ENCODE measurements around the gene PPP6R1. TPM values are rescaled to one million over a fixed set of nuclear protein-coding genes. Genes with fewer than 3 reads are reported as not detected.

Gene PPP6R1
- polyA plus RNA-seq, 1 donor = 26.7 TPM

DNA sequence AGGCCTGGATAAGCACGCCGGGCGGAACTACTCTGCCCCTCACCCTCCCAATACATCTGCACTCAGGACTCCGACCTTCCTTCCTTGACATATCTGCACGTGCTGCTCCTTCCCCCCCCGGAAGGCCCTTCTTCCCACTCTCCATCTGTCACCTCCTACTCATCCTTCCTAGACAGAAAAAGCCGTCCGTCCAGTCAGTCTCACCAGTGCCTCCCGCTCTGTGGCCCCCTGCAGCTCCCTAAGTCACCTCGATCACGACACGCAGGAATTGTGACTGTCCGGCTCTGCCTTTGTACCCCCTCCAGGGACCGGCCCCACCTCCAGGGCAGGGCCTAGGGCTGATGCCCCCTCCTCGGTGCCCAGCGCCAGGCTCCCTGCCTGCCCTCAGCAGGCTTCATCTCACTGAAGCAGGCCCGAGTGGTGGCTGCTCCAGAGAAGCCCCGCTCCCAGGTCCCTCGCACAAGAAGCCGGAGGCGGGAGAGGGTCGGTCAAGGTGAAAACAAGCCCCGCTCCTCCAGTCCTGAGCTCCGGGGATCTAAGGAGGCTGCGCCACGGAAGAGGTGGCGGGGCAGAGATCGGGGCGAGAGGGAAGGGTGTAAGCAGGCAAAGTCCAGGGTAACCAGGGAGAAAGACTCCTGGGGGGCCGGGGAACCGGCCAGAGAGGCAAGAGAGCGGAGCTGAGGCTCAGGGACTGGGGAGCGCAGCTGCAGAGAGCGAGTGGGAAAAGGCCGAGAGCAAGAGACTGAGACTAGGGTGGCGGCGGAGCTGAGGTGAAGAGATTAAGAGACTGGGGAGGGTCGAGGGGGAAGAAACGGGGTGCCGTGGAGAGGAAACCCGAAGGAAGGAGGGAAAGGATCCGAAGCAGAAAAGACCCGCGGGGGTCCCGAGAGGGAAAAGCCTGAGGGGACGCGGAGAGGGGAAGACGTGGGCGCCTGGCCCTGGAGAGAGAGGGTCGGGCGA, 1.1 kb downstream of the PPP6R1 start:
- no peak for DNase-seq (ENCODE audit: low read depth)

DNA sequence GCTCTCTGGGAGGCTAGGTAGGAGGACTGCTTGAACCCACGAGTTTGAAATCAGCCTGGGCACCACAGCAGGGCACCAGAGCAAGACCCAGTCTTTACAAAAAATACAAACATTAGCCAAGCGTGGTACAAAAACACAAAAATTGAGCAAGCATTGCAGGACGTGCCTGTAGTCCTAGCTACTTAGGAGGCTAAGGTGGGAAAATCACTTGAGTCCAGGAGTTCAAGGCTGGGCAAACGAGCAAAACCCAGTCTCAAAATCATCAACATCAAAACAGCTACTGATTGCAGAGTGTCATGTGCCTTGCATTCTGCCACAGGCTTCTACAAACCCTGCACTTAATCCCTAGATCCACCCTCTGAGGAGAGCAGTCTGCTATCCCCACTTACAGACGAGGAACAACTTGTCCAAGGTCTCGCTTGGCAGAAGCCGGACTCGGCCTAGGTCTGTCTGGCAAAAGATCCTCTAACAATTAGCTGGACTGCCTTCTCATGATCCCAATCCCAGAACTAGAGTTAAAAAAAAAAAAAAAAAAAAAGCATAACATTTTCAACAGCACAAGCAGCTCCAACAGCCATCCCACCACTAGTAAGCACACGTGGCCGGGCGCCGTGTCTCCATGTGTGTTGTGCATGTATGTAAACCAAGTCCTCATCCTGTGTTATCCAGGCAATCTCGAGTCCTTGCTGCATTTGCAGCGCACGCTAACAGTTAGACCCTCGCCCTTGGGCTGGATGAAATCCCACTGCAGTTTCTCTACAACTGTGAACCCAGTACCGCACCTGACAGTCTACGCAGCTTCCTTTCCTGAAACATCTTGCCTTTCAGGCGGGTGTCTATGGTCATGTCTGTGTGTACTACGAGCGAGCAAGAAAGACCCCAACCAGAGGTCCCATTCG, 2.0 kb downstream of the PPP6R1 start:
- DNase-seq (ENCODE audit: low read depth) = no peak

DNA sequence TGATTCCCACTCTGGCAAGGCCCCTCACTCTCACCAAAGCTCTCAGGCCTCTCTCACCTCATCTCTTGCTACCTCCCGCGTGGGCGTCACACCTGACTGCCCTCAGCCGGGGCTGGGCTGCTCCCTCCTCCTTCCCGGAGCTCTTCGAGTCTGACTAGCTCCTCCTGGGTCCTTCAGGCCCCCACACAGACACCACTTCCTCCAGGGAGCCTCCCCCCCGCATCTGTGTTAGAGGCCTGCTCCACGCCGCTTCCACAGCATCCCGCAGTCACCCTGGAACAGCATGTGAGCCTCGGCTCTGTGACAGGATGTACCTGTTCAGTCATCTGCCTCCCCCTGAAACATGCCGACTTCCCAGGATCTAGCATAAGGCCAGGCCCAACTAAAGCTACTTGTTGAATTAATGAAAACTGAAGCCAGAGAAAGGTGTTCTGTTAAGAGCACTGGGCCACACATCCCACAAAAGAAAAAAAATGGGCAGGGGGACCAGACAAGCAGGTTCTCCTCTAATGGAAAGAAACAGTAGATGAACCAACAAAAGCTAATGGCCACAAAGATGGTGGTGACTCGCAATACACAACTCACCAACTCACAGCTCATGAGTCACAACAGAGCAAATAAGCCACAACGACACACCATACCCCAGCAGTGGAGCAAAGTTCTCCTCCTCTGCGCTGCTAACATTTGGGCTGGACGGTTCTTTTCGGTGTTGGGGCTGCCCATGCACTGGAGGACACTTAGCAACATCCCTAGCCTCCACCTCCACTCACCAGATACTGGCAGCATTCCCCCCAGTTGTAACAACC, 3.0 kb downstream of the PPP6R1 start:
- DNase-seq (ENCODE audit: low read depth) = no peak

DNA sequence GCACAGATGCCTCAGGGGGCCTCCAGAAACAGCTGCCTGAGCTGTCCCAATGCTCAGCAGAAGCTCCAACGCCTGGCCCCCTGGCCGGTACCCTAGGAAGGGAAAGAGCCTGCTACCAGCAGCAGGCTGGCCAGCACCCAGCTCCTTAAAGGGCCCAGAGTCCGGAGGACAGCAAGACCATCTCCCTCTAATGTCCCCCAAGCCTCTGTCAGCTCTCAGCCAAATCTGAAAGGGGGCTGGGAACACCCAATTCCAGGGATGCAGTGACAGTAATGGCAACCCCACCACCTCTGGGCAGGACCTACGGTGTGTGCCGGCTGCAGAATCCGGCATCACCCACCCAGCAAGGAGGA, 4.2 kb downstream of the PPP6R1 start:
- DNase-seq (ENCODE audit: low read depth) = no peak

DNA sequence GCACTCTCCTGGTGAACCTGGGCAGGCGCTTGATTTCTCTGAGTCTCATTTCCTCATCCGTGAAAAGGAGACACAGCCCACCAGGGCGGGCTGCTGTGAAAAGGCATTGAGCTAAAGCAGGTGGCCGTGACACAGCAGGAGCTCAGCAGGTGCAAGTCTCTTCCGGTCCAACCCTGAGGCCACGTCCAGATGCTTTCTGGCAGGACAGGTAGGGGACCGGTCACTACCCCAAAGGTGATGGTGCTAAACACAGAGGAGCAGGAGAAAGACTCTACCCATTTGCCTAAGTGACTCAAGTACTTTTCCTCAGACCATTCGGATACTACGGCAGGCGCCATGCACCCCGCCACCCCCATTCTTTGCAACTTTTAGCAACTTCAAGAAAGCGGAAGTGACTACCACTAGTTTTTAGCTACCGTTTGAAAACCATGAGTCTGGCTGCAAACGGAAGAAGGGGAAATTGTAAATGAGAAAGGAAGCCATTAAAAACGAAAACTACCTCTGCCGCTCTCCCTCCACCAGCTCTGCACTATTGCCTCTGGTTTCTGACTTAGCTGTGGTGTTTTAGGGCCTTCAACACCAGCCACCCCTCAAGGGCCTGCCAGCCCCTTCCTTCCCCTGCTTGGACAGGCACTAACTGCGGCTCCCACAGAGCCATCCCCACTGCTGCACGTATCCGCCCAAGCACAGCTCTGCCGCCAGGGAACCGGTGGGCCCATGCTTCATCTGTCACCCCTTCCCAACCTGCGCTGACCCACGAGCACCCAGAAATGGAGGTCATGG, 4.8 kb downstream of the PPP6R1 start:
- DNase-seq (ENCODE audit: low read depth) = no peak

DNA sequence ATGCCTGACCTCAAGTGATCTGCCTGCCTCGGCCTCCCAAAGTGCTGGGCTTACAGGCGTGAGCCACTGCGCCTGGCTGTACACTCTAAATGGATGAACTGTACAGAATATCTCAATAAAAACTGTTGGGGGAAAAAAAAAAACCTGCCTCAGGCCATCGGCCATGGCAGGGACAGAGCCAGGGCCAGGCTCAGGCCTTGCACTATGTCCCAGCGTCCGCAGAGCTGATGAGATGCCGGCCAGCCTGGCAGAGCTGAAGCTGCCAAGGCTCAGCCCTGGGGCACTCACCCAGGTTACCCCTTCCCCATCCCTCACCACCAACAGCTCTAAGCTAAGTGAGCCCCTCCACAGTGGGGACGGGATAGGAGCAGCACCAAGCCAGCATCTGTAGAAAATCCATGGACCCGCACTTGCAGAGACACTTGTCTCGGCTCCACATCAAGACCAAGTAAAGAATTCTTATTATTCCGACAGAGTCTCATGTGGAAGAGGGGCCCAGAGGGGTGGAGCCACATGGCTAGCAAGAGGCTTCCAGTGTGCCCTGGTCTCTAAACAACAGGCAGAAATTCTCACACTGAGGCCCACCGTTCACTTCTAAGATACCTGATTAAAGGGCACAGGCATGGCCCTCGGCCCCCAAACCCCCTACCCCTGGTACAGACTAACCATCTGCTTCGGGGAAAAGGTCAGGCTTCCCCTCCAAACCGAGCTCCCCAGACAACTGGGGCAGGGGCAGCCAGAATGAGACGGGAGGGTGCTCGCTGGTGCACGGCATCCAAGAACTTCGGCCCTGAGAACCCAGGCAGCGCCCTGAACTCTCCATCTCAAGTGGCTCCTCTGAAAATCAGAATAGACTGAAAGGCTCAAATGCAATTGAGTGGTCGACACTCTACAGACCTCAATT, 5.8 kb downstream of the PPP6R1 start:
- DNase-seq (ENCODE audit: low read depth) = no peak

DNA sequence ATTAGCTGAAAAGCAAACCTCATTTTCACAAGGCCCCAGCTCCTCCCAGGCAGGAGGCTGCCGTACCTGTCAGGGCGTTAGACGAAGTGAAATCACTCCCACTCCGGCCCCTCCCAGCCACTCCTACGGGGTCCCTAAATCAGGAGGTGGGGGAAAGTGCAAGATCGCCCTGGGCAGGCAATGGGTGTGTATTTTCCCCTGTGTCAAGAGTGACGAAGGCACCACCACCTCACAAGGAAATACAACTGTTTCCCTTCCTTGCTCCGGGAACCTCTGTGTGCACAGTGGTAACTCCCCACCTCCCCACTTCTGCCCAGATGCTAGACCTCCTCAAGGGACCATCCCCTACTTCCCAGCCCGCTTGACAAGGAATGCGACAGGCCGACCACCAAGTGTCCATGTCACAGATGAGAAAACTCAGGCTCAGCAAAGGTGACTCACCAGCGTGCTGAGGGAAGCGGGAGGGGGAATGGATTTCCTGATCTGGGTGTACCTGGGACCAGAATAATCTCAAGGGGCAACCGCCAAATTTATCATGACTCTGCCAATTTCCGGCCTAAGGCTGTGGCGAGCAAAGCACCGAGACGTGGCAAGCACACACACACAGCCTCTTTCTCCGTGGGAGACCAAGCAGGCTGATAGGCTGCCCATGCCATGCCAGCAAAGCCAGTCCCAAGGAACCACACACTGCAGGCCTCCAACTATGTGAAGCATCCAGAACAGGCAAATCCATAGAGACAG, 7.3 kb downstream of the PPP6R1 start:
- no peak for DNase-seq (ENCODE audit: low read depth)

DNA sequence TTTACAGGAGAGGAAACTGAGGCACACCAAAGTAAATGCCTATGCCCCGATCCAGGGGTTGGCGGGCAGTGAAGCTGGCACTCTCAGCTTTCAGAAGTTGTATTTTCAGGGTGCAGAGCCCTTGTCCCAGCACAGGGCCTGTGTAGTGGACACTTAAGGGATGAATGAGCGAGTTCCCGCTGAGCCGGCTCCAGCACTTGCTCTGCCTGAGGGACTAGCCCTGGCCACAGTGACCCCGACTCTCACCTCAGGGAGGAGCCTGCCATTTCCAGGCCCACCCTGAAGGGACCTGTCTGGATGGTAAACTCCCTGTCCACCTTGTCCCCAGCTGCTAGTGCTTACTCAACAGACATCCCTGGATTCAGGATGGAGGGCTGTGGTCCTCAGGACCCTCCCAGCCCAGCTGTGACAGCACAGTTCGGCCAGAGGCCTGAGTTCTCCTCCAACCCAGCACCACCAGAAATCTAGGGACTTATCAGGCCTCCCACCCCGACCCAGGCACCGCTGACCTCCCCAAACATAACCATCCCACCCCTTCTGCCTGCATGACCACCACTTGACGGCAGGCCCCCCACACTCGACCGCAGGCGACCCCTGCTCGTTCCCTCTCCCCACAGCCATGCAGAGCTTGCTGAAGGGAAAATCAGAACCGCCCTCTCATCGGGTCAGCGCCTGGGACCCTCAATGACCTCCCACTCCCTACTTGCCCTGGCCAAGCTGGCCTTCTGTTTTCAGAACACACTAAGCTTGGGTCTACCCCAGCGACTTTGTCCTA, 8.4 kb downstream of the PPP6R1 start:
- DNase-seq (ENCODE audit: low read depth) = no peak

DNA sequence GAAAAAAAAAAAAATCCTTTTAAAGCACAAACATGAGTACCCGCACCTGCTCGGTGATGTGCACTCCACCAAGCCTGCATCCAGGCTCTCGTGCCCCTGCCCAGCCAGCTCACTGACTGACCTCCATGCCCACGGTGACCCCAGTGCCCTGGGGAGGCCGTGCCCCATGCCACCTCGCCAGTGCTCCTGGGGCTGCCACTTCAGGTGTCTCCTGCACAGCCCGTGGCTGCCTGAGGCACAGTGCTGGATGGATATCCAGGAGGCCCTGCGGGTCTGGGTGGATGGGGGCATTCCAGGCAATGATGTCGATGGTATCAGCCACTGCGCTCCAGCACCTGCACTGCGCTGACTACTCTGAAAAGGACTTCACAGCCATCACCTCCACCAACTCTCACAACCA, 9.0 kb downstream of the PPP6R1 start:
- no peak for DNase-seq (ENCODE audit: low read depth)

DNA sequence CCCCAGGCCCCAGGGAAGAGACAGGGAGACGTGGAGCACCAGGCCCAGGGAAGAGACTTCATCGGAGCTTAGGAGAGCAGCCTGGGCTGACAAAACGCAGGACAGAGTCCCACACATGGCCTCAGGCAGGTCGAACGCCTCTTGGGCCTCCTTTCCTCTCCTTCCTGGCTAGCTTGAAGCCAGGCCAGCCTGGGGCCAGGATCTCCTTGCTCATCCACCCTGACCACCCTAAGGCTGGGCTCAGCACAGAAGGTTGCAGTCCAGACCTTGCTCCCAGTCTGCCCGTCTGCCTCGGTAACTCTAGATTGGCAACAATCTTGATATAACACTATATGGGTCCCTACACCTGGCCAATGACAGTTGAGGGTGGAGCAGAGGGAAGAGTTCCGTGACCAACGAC, 10.1 kb downstream of the PPP6R1 start:
- DNase-seq (ENCODE audit: low read depth) = no peak

DNA sequence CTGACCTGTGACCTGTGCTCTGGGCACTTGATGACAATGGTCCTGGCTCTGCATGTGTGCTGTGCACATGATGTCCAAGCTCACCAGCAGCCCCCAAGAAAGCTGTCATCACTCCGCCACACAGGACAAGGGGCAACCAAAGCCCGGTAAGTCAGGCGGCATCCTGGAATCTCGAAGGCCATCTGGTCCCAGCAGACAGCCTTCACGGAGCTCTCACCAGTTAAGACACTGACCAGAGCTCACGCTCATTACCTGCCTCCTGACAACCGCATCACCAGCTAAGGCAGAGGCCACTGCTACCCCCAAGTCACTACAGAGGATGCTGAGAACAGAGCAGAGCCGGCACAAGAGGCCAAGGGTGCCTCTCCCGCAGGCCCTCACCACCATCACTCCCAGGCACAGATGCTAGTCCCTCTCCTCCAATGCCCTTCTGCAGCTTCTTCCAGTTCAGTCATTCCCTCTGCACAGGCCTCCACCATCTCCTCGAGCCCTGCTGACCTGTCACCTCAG, 10.6 kb downstream of the PPP6R1 start:
- DNase-seq (ENCODE audit: low read depth) = no peak

DNA sequence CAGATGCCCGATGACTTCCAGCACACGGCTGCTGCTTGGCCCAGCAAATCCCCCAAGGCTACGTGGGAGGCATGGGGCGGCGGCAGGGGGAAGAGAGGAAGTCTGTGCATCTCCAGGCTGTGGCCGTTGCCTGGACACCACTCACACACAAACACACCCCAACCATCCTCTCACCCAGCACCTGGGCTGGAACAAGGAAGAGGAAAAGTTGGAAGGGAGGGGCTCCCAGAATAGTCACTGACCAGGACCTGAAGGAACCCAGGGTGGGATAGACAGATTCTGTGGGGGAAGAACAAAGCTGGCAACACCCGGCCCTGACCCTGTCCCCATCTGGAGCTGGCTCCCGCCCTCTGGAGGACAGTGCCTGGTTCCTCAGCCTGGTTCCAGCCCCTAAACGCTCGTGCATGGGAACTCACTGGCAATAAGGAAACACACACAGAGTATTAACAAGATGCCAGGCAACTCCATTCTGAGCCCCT, 11.2 kb downstream of the PPP6R1 start:
- no peak for DNase-seq (ENCODE audit: low read depth)

DNA sequence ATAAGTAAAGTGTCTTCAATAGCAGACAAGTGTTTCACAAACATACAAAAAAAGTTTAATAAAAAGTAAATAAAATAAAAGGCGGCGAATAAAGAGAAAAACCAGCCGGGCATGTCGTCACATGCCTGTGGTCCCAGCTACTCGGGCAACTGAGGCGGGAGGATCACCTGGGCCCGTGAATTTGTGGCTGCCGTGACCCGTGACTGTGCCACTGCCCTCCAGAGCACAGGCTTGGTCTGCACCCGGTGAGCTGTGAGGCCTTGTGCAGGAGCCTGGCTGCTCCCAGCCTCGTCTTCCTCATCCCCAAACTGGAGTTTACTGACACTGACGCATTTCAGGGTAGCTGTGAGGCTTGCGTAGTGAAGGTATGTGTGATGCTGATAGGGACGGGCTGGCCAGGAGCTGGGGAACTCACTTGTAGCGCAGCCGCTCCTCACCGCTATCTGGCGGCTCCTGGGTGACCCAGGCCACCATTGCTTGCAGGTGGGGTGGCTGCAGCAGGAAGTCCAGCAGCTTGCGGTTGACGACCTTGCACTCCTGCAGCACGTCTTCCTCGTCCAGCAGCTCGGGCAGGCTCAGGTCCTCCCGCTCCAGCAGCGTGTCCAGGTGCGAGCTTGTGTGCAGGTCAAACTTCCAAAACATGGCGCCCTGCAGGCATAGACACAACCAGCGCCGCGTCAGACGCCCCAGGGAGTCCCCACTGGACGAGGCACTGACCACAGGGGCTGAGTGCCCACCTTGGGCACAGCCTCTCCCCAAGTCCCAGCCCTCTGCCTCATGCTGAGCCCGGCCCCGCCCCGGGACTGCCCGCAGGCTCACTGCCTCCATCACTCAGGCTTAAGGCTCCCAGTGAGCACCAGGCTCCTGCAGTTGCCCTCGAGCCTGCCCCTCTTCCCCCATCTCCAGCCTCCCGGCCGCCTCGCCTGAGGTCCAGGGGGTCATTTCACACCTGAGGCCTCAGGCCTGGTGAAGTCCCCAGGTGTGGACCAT, 12.1 kb downstream of the PPP6R1 start:
- no peak for DNase-seq (ENCODE audit: low read depth)

DNA sequence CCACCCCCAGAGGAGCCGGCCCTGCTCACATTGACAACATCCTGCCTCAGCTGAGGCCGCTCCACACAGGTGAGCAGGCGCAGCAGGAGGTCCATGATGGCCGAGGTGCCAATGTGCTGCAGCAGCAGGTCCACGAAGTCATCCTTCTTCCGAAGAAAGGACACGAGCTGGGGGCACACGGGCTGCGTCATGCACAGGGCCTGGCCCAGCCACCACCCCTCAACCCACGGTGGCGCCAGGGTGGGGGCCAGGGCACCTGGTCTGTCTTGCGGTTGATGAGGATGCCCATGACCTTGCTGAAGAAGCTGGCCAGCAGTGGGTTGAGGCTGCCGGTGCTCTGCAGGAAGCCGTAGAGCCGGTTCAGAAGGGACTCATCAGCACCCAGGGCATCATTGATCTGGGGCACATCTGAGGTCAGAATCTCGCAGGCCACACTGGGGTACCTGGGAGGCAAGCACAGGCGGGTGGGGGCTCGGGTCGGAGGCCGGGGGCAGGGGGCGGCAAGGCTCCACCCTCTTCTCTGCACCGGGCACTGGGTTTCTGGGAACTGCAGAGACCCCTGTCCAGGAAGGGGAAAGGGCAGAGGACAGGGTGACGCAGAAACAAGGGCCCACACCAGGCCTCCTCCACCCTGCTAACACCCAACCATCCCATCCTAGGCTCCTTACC, 13.4 kb downstream of the PPP6R1 start:
- DNase-seq (ENCODE audit: low read depth) = no peak

DNA sequence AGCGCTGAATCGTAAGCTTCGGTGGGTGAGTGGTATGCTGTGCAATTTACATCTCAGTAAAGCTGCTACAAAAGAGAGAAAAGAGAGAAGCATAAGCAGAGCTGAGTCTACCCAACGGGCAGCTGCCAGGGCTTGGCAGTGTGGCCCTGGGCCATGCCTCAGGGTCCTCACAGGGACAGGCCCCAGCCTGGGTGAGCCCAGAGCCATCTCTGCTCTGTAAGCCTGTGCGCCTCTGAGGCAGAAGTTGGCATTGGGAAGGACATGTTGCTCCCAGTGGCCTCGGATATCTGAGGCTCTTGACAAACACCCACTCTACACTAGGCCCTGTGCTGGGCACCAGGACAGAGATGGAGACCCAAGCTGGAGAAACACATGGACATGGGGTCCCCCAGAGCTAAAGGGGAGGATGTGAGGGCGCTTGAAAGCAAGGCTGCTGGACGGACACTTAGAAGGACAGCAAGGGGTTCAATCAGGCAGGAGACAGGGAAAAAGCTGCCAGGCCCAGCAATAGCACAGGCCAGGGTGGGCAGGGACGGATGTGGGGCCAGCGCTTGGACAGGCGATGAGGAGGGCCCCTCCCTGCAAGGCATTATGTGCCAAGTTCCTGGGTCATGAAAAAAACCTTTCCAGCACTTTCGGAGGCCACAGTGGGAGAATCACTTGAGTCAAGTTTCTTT, 14.7 kb downstream of the PPP6R1 start:
- DNase-seq (ENCODE audit: low read depth) = no peak

DNA sequence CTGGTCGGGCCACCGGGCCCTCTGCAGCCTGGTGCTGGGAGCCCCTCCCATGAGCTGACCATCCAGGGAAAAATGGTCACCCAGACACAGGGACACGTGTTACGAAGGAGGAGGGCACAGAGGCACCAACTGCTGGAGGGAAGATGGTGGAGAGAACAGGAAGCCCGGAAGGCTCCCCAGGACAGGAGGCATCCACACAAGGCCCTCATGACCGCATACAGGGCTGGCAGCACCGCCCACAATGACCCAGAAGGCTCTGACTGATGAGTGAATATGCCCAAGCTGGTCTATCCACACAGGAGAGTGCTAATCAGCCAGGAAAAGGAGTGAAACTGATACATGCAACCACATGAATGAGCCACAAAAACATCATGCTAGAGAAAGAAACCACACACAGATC, 16.3 kb downstream of the PPP6R1 start:
- DNase-seq (ENCODE audit: low read depth) = no peak

Data from forelimb muscle (tissue), 1 donor.